ENCODE data around the gene EVX2. TPM values are rescaled to one million over a fixed set of nuclear protein-coding genes. Genes with fewer than 3 reads are reported as not detected.

The EVX2 gene
- total and polyA plus RNA-seq, 2 of the 13 experiments (the other 11 are each of a cell fraction or from before 2014, with no cell fraction given), result not detected

- TF ChIP-seq, protein P1, sequence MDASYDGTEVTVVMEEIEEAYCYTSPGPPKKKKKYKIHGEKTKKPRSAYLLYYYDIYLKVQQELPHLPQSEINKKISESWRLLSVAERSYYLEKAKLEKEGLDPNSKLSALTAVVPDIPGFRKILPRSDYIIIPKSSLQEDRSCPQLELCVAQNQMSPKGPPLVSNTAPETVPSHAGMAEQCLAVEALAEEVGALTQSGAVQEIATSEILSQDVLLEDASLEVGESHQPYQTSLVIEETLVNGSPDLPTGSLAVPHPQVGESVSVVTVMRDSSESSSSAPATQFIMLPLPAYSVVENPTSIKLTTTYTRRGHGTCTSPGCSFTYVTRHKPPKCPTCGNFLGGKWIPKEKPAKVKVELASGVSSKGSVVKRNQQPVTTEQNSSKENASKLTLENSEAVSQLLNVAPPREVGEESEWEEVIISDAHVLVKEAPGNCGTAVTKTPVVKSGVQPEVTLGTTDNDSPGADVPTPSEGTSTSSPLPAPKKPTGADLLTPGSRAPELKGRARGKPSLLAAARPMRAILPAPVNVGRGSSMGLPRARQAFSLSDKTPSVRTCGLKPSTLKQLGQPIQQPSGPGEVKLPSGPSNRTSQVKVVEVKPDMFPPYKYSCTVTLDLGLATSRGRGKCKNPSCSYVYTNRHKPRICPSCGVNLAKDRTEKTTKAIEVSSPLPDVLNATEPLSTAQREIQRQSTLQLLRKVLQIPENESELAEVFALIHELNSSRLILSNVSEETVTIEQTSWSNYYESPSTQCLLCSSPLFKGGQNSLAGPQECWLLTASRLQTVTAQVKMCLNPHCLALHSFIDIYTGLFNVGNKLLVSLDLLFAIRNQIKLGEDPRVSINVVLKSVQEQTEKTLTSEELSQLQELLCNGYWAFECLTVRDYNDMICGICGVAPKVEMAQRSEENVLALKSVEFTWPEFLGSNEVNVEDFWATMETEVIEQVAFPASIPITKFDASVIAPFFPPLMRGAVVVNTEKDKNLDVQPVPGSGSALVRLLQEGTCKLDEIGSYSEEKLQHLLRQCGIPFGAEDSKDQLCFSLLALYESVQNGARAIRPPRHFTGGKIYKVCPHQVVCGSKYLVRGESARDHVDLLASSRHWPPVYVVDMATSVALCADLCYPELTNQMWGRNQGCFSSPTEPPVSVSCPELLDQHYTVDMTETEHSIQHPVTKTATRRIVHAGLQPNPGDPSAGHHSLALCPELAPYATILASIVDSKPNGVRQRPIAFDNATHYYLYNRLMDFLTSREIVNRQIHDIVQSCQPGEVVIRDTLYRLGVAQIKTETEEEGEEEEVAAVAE (CRISPR knock-in tag; IDR thresholded peaks at IDR 0.05; ENCODE audit: borderline replicate concordance), result 0 out of 2 replicates have a peak, but pooled peaks have one; percentile 27
- TF ChIP-seq ZNF10 (CRISPR knock-in tag; IDR thresholded peaks at IDR 0.05; ENCODE audit: borderline replicate concordance, low read depth) (no peak), THAP7 (CRISPR knock-in tag; IDR thresholded peaks at IDR 0.05) (no peak), ZNF83 (CRISPR knock-in tag; IDR thresholded peaks at IDR 0.05; ENCODE audit: borderline replicate concordance) (no peak), SMARCC2 (IDR thresholded peaks at IDR 0.05) (no peak), NFKBIZ (CRISPR knock-in tag; IDR thresholded peaks at IDR 0.05) (no peak), TEAD2 (CRISPR knock-in tag; IDR thresholded peaks at IDR 0.05) (no peak), SMAD1 (CRISPR knock-in tag; IDR thresholded peaks at IDR 0.05; ENCODE audit: borderline replicate concordance, low read depth) (no peak; the same call in 1 of the 2 replicates), ZFYVE20 (CRISPR knock-in tag; IDR thresholded peaks at IDR 0.05; ENCODE audit: borderline replicate concordance, low read depth) (no peak), GATA4 (IDR thresholded peaks at IDR 0.05; ENCODE audit: borderline replicate concordance, low read depth) (no peak), TFAP4 (IDR thresholded peaks at IDR 0.05; ENCODE audit: borderline replicate concordance, low read depth) (no peak), NRL (CRISPR knock-in tag; IDR thresholded peaks at IDR 0.05; ENCODE audit: borderline replicate concordance) (peak; percentile 44; the same call in 1 of the 2 replicates), POLR2A (IDR thresholded peaks at IDR 0.05; ENCODE audit: insufficient read depth in 1 of 2, low read depth in 2 of 2, low read length in 2 of 2) (no peak), ZNF572 (CRISPR knock-in tag; IDR thresholded peaks at IDR 0.05) (no peak), RARA (CRISPR knock-in tag; IDR thresholded peaks at IDR 0.05) (peak; percentile 33; the same call in 1 of the 2 replicates)
- TF ChIP-seq, protein P2, sequence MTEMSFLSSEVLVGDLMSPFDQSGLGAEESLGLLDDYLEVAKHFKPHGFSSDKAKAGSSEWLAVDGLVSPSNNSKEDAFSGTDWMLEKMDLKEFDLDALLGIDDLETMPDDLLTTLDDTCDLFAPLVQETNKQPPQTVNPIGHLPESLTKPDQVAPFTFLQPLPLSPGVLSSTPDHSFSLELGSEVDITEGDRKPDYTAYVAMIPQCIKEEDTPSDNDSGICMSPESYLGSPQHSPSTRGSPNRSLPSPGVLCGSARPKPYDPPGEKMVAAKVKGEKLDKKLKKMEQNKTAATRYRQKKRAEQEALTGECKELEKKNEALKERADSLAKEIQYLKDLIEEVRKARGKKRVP (CRISPR knock-in tag; IDR thresholded peaks at IDR 0.05), result no peak
- TF ChIP-seq, protein P3, sequence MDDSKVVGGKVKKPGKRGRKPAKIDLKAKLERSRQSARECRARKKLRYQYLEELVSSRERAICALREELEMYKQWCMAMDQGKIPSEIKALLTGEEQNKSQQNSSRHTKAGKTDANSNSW (CRISPR knock-in tag; IDR thresholded peaks at IDR 0.05; ENCODE audit: borderline replicate concordance), result no peak
- TF ChIP-seq, protein P4, sequence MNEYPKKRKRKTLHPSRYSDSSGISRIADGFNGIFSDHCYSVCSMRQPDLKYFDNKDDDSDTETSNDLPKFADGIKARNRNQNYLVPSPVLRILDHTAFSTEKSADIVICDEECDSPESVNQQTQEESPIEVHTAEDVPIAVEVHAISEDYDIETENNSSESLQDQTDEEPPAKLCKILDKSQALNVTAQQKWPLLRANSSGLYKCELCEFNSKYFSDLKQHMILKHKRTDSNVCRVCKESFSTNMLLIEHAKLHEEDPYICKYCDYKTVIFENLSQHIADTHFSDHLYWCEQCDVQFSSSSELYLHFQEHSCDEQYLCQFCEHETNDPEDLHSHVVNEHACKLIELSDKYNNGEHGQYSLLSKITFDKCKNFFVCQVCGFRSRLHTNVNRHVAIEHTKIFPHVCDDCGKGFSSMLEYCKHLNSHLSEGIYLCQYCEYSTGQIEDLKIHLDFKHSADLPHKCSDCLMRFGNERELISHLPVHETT (CRISPR knock-in tag; conservative IDR thresholded peaks at IDR 0.05), result no peak
- TF ChIP-seq, protein P5, sequence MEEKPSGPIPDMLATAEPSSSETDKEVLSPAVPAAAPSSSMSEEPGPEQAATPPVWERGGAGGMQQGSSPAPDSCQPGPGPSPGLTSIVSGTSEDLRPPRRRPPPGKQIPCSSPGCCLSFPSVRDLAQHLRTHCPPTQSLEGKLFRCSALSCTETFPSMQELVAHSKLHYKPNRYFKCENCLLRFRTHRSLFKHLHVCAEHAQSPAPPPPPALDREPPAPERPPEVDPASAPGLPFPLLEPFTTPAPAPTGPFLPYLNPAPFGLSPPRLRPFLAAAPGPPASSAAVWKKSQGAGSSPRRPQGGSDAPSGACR (CRISPR knock-in tag; IDR thresholded peaks at IDR 0.05), result peak; percentile 69; the same call in 1 of the 2 replicates
Observed at GRCh38 chr2:176096986-176097819, 13.4 kb upstream of the EVX2 start (continued).

All from HepG2 (cell line).